AG09319 (cell line): ENCODE results near the gene DDX56.
"Not testable (repeated sequence)": the region's sequence is repeated elsewhere in the genome, so short reads cannot be mapped to it uniquely, and the experiment has no call there.

Source experiments
- DNase-seq: peaks from one replicate; pipeline ENCODE4 v3.0.0-alpha.2; 2010; ENCODE audit warnings: low read depth; ENCODE audit errors: extremely low read depth
- TF ChIP-seq, protein P1 (sequence below): IDR thresholded peaks from 2 replicates; pipeline ENCODE4 v1.5.1; 2011; ENCODE audit warnings: low read depth, mild to moderate bottlenecking, inconsistent platforms, low read length, moderate library complexity

The DDX56 gene

DNA sequence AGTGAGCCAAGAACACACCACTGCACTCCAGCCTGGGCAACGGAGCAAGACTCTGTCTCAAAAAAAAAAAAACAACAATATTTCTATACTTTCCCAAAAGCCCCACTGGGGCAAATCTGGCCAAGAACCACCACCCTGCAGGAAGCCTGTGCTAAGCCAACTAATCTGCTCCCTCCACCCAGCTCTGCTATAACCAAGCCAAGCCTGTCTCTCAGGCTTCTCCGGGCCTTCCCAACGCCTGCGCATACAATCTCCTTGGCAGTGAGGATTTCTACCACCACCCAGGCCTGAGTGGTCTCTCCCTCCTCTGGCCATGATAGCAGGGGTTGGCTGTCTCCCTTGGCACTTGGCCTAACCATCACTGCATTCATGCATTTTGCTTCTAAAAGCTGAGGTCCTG lies 14.2 kb downstream of the DDX56 start:
- TF ChIP-seq, protein P1, sequence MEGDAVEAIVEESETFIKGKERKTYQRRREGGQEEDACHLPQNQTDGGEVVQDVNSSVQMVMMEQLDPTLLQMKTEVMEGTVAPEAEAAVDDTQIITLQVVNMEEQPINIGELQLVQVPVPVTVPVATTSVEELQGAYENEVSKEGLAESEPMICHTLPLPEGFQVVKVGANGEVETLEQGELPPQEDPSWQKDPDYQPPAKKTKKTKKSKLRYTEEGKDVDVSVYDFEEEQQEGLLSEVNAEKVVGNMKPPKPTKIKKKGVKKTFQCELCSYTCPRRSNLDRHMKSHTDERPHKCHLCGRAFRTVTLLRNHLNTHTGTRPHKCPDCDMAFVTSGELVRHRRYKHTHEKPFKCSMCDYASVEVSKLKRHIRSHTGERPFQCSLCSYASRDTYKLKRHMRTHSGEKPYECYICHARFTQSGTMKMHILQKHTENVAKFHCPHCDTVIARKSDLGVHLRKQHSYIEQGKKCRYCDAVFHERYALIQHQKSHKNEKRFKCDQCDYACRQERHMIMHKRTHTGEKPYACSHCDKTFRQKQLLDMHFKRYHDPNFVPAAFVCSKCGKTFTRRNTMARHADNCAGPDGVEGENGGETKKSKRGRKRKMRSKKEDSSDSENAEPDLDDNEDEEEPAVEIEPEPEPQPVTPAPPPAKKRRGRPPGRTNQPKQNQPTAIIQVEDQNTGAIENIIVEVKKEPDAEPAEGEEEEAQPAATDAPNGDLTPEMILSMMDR, result no peak
- DNase-seq, result no peak

GRCh38 chr7:44557485-44557884 lies 16.2 kb downstream of the DDX56 start:
- TF ChIP-seq, protein P1, result no peak
- no peak for DNase-seq

DNA sequence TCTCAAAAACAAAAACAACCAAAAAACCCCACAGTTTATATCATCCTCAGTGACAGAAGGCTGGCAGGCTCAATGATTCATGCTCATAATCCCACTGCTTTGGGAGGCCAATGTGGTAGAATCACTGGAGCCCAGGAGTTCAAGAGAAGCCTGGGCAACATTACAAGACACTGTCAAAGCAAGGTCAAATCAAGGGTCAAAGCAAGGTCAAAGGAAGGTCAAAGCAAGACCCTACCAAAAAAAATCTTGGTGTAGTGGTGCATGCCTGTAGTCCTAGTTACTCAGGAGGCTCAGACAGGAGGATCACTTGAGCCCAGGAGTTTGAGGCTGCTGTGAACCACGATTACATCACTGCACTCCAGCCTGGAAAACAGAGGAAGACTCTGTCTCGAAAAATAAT lies 18.4 kb downstream of the DDX56 start:
- no peak for DNase-seq
- TF ChIP-seq, protein P1, result no peak

- not testable (repeated sequence) for DNase-seq
These were observed 21.2 kb downstream of the DDX56 start for GRCh38 chr7:44552473-44553005.

DNA sequence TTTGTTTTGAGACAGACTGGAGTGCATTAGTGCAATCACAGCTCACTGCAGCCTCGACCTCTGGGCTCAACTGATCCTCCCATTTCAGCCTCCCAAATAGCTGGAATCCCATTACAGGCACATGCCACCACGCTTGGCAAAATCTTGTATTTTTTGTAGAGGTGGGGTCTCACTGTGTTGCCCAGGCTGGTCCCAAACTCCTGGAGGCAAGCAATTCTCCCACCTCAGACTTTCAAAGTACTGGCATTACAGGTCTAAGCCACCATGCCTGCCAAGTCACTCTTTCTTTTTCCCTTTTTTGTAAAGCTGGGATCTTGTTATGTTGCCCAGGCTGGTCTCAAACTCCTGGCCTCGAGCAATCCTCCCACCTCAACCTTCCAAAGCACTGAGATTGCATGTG lies 24.3 kb downstream of the DDX56 start:
- TF ChIP-seq, protein P1, result no peak
- no peak for DNase-seq

- DNase-seq, result no peak
- TF ChIP-seq, protein P1, result no peak
These were observed 24.8 kb downstream of the DDX56 start for GRCh38 chr7:44548893-44549292.

DNA sequence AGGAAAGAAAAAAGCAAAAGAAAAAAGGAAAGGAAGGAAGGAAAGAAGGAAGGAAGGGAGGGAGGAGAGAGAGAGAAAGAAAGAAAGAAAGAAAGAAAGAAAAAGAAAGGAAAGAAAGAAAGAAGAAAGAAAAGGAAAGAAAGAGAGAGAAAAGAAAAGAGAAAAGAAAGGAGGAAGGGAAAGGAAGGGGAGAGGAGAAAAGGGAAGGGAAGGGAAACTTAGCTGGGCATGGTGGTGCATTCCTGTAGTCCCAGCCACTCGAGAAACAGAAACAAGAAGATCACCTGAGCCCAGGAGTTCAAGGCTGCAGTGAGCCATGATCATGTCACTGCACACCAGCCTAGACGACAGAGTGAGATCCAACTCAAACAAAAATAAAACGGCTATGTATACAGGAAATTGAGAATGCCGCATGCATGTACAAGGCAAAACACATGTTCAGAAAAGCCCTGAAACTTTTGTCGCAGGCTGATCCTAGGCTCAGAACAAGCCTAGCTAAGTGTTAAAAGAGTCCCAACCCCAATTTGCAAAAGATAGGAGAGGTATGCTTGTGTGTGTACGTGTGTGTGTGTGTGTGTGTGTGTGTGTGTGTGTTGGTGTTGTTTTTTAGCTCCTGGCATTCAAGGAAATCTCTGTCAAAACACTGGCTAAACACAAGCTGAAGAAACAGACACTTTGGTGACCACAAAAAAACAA lies 26.0 kb downstream of the DDX56 start:
- TF ChIP-seq, protein P1, result no peak
- no peak for DNase-seq
